MCF 10A (cell line): Measurements from ENCODE around the gene PIK3R6. TPM values are rescaled to one million over a fixed set of nuclear protein-coding genes. Genes with fewer than 3 reads are reported as not detected.
A peak's percentile ranks its signal among the peaks of the same experiment; 100 is the strongest.

Experiments used
- BruUV-seq: library from RNA; stranded (reverse); fragments of 400-500 nt; replicated peaks from 2 replicates; lab custom pipeline; 2021; lab: Mats Ljungman, UMichigan
- CTCF ChIA-PET: fragments of 300-600 bp; sonication (Branson Sonifier 250); formaldehyde crosslinking; extraction: SDS; loops from one replicate; lab custom pipeline; 2021; ENCODE audit warnings: antibody characterized with exemption, inconsistent platforms; lab: Yijun Ruan, JAX
- POLR2A ChIA-PET: fragments of 300-600, 350-650 bp; sonication (Branson Sonifier 250); formaldehyde crosslinking; extraction: SDS; loops from one replicate; lab custom pipeline; 2020; ENCODE audit warnings: antibody characterized with exemption, inconsistent platforms; lab: Yijun Ruan, JAX
- DNase-seq: peaks from one replicate; pipeline ENCODE4 v3.0.0-alpha.2; 2018; ENCODE audit not compliant: unreplicated experiment
- H3K27ac Mint-ChIP-seq: one replicate; pipeline ENCODE4 v1.8.0; 2022; ENCODE audit warnings: mild to moderate bottlenecking, low read depth, mixed read lengths; ENCODE audit not compliant: unreplicated experiment
- H3K27me3 Mint-ChIP-seq: one replicate; pipeline ENCODE4 v1.8.0; 2022; ENCODE audit warnings: mixed read lengths; ENCODE audit not compliant: insufficient read depth, unreplicated experiment
- H3K36me3 Mint-ChIP-seq: one replicate; pipeline ENCODE4 v1.8.0; 2022; ENCODE audit warnings: mild to moderate bottlenecking, moderate library complexity, mixed read lengths; ENCODE audit not compliant: insufficient read depth, unreplicated experiment
- H3K4me1 Mint-ChIP-seq: one replicate; pipeline ENCODE4 v1.8.0; 2022; ENCODE audit warnings: mixed read lengths; ENCODE audit not compliant: insufficient read depth, unreplicated experiment
- H3K4me3 Mint-ChIP-seq: one replicate; pipeline ENCODE4 v1.8.0; 2022; ENCODE audit warnings: mild to moderate bottlenecking, moderate library complexity, mixed read lengths; ENCODE audit not compliant: unreplicated experiment
- H3K9me3 Mint-ChIP-seq: one replicate; pipeline ENCODE4 v1.8.0; 2022; ENCODE audit warnings: mixed read lengths; ENCODE audit not compliant: unreplicated experiment
- CTCF ChIP-seq: fragments of 200-600 bp; IDR thresholded peaks from one replicate; pipeline ENCODE4 v1.8.0; 2022; ENCODE audit warnings: antibody characterized with exemption, mild to moderate bottlenecking; ENCODE audit not compliant: unreplicated experiment
- intact Hi-C: fragments of 100-400 bp; cut with micrococcal nuclease; formaldehyde crosslinking; loops from 2 replicates; pipeline ENCODE4 v1.14.1; 2022
- total RNA-seq: library from RNA; stranded (reverse); gene quantifications from 2 replicates; pipeline ENCODE4 v1.2.3, GENCODE V29; 2022

The PIK3R6 gene
- total RNA-seq, 1 experiment from 2014 or later: not detected

GRCh38 chr17:8861495-8862181 lies 5.8 kb downstream of the PIK3R6 start:
- Mint-ChIP-seq H3K9me3 (no peaks in the 10 kb centered on the region), H3K27me3 (peaks cover 5% of the 10 kb centered on the region), H3K27ac (no peak overlapping the region), H3K4me3 (no peak overlapping the region), H3K36me3 (no peaks in the 10 kb centered on the region), H3K4me1 (no peaks in the 10 kb centered on the region)
- no peak for TF ChIP-seq CTCF
- ChIA-PET CTCF (interaction anchor here (0.6 to 0.7 kb wide), 2 partner anchors 55 to 100 kb away, joined by 3 read pairs; no protein-coding TSS in a partner anchor), POLR2A (interaction anchor here (0.9 kb wide), 1 partner anchor 11 kb away, joined by 3 read pairs; no protein-coding TSS in a partner anchor)
- intact Hi-C loops: no loop called here
- no TSS peak for BruUV-seq
- DNase-seq: no peak

GRCh38 chr17:8859804-8860430 lies 7.6 kb downstream of the PIK3R6 start:
- CTCF ChIA-PET: interaction anchor here (1.0 kb wide), 1 partner anchor 52 kb away, joined by 4 read pairs; no protein-coding TSS in a partner anchor

GRCh38 chr17:8859027-8859803 lies 8.3 kb downstream of the PIK3R6 start:
- Mint-ChIP-seq H3K27ac (no peak overlapping the region), H3K4me3 (no peak overlapping the region), H3K27me3 (no peaks in the 10 kb centered on the region), H3K36me3 (no peaks in the 10 kb centered on the region), H3K9me3 (no peaks in the 10 kb centered on the region), H3K4me1 (no peaks in the 10 kb centered on the region)
- ChIA-PET CTCF (no interaction called here), POLR2A (no interaction called here)
- TF ChIP-seq CTCF: no peak
- intact Hi-C loops: no loop called here
- peak; percentile 47 for DNase-seq
- BruUV-seq: no TSS peak

More at GRCh38 chr17:8859804-8860430, 7.6 kb downstream of the PIK3R6 start:
- Mint-ChIP-seq H3K27me3 (no peaks in the 10 kb centered on the region), H3K27ac (no peak overlapping the region), H3K9me3 (no peaks in the 10 kb centered on the region), H3K4me3 (no peak overlapping the region), H3K36me3 (no peaks in the 10 kb centered on the region), H3K4me1 (no peaks in the 10 kb centered on the region)
- intact Hi-C loops: no loop called here
- no TSS peak for BruUV-seq
- POLR2A ChIA-PET: no interaction called here
- no peak for TF ChIP-seq CTCF
- no peak for DNase-seq

- no peaks in the 10 kb centered on the region for H3K27me3 Mint-ChIP-seq
- no peak for DNase-seq
- no peaks in the 10 kb centered on the region for H3K36me3 Mint-ChIP-seq
- intact Hi-C loops: no loop called here
- H3K27ac Mint-ChIP-seq: no peak overlapping the region
- no peak overlapping the region for H3K4me3 Mint-ChIP-seq
- POLR2A ChIA-PET: no interaction called here
- no TSS peak for BruUV-seq
- no peaks in the 10 kb centered on the region for H3K9me3 Mint-ChIP-seq
- CTCF ChIA-PET: interaction anchor here (0.6 kb wide), 1 partner anchor 406 kb away, joined by 3 read pairs; no protein-coding TSS in a partner anchor
- H3K4me1 Mint-ChIP-seq: no peaks in the 10 kb centered on the region
- TF ChIP-seq CTCF: no peak
Observed at GRCh38 chr17:8857919-8858318, 9.6 kb downstream of the PIK3R6 start.
